HepG2 (cell line): ENCODE measurements around the gene TRIM44. TPM values are rescaled to one million over a fixed set of nuclear protein-coding genes. Genes with fewer than 3 reads are reported as not detected.

Source experiments
- ATAC-seq: fragments of 200-7000 bp; cut with Tn5 transposase; 3 replicates; pipeline ENCODE4 v1.9.1; 2020; ENCODE audit warnings: mild to moderate bottlenecking, moderate library complexity
- BruUV-seq: library from RNA; stranded (reverse); fragments of 400-500 nt; replicated peaks from 2 replicates; lab custom pipeline; 2021; lab: Mats Ljungman, UMichigan
- CTCF ChIA-PET: fragments of 300-600 bp; formaldehyde crosslinking; extraction: SDS; loops from one replicate; lab custom pipeline; 2021; ENCODE audit warnings: low total read pairs, inconsistent platforms, low intra/inter-chr PET ratio; lab: Yijun Ruan, JAX
- POLR2A ChIA-PET: fragments of 350-600 bp; sonication (Branson Sonifier 250); formaldehyde crosslinking; loops from one replicate; lab custom pipeline; 2020; ENCODE audit warnings: antibody characterized with exemption, inconsistent platforms; lab: Yijun Ruan, JAX
- DNase-seq: peaks from one replicate; pipeline ENCODE4 v3.0.0-alpha.2; 2015; ENCODE audit warnings: low spot score
- FAIRE-seq: peaks from 3 replicates; lab custom pipeline; 2011; peaks lifted over from hg19 to GRCh38; lab: Jason Lieb, UNC
- H2AFZ ChIP-seq: one replicate; pipeline ENCODE4 v1.6.1; 2011; ENCODE audit warnings: low read length, inconsistent platforms
- H3K27ac ChIP-seq: fragments of 300-600 bp; 3 replicates; pipeline ENCODE4 v1.8.0; 2011; ENCODE audit warnings: mixed run types, mild to moderate bottlenecking, mixed read lengths, low read length, inconsistent platforms; ENCODE audit not compliant: insufficient read depth; ENCODE audit errors: extremely low read length
- H3K27me3 ChIP-seq, 2 experiments: fragments of 200-600 bp in 1 of 2; 2 replicates in 1 of 2; 3 replicates in 1 of 2; pipeline versions ENCODE4 v1.6.0 to v1.8.0; 2011; ENCODE audit warnings: low read length in 2 of 2, mild to moderate bottlenecking in 2 of 2, moderate library complexity in 2 of 2, inconsistent platforms in 1 of 2; ENCODE audit not compliant: insufficient read depth in 2 of 2, control insufficient read depth in 1 of 2
- H3K36me3 ChIP-seq, 2 experiments: fragments of 200-600 bp in 1 of 2; replicated peaks in 1 of 2; 2 replicates in 1 of 2; 3 replicates in 1 of 2; pipeline versions ENCODE4 v1.5.1 to v1.8.0; 2011; ENCODE audit warnings: low read length in 2 of 2, inconsistent platforms in 1 of 2; ENCODE audit not compliant: insufficient read depth in 2 of 2, control insufficient read depth in 1 of 2
- H3K4me1 ChIP-seq: 2 replicates; pipeline ENCODE4 v1.5.1; 2012; ENCODE audit warnings: low read length, inconsistent platforms; ENCODE audit not compliant: insufficient read depth
- H3K4me2 ChIP-seq: 2 replicates; pipeline ENCODE4 v1.6.0; 2011; ENCODE audit warnings: low read depth, low read length, inconsistent platforms
- H3K4me3 ChIP-seq, 3 experiments: fragments of 200-600 bp in 1 of 3; sonication (generic), shearing (Covaris generic) in 1 of 3; replicated peaks in 1 of 3; 2 replicates each; pipeline ENCODE4 v1.5.1; 2011 to 2016; ENCODE audit warnings: low read length in 3 of 3, inconsistent platforms in 2 of 3, low read depth in 2 of 3, mild to moderate bottlenecking in 2 of 3, control low read depth in 1 of 3, mixed read lengths in 1 of 3; ENCODE audit not compliant: insufficient read depth in 1 of 3
- H3K79me2 ChIP-seq: one replicate; pipeline ENCODE4 v1.6.1; 2011; ENCODE audit warnings: low read length, inconsistent platforms; ENCODE audit not compliant: insufficient read depth
- H3K9ac ChIP-seq: 2 replicates; pipeline ENCODE4 v1.6.0; 2011; ENCODE audit warnings: mild to moderate bottlenecking, low read depth, low read length, inconsistent platforms; ENCODE audit not compliant: insufficient read depth
- H3K9me3 ChIP-seq: 2 replicates; pipeline ENCODE4 v1.5.1; 2012; ENCODE audit warnings: mild to moderate bottlenecking, low read length
- H4K20me1 ChIP-seq: 2 replicates; pipeline ENCODE4 v1.6.0; 2011; ENCODE audit warnings: inconsistent platforms, mild to moderate bottlenecking, low read length, moderate library complexity; ENCODE audit not compliant: insufficient read depth
- CHD2 ChIP-seq: IDR thresholded peaks from 2 replicates; pipeline ENCODE4 v1.6.1; 2011; ENCODE audit warnings: low read depth, low read length, improper control_type of control experiment
- GATAD1 ChIP-seq: IDR thresholded peaks from 2 replicates; pipeline ENCODE4 v1.6.1; 2016; ENCODE audit warnings: missing genetic modification reagents, missing compliant biosample characterization
- ONECUT2 ChIP-seq: sonication (generic); formaldehyde crosslinking; IDR thresholded peaks from 2 replicates; pipeline ENCODE4 v1.4.0; 2020; ENCODE audit warnings: missing genetic modification reagents
- PCBP2 ChIP-seq: fragments of 200-400 bp; formaldehyde crosslinking; optimal IDR thresholded peaks from 2 replicates; pipeline ENCODE3; 2018; ENCODE audit warnings: low read length, low read depth; ENCODE audit not compliant: poor library complexity, severe bottlenecking
- SYNCRIP ChIP-seq: fragments of 200-400 bp; formaldehyde crosslinking; IDR thresholded peaks from 2 replicates; pipeline ENCODE4 v1.6.1; 2018; ENCODE audit warnings: mild to moderate bottlenecking, low read depth, low read length; ENCODE audit not compliant: insufficient read depth
- ZNF317 ChIP-seq: sonication (generic); formaldehyde crosslinking; IDR thresholded peaks from 2 replicates; pipeline ENCODE4 v1.5.0; 2020; ENCODE audit warnings: mild to moderate bottlenecking, missing genetic modification reagents
- ZNF432 ChIP-seq: sonication (generic); formaldehyde crosslinking; IDR thresholded peaks from 2 replicates; pipeline ENCODE4 v1.5.0; 2020; ENCODE audit warnings: missing genetic modification reagents, mild to moderate bottlenecking, borderline replicate concordance
- ZNF468 ChIP-seq: sonication (generic); formaldehyde crosslinking; IDR thresholded peaks from 2 replicates; pipeline ENCODE4 v1.8.0; 2022; ENCODE audit warnings: mild to moderate bottlenecking, moderate library complexity, missing genetic modification reagents
- ZNF556 ChIP-seq: sonication (generic); formaldehyde crosslinking; IDR thresholded peaks from 2 replicates; pipeline ENCODE4 v1.4.0; 2020; ENCODE audit warnings: mild to moderate bottlenecking, missing genetic modification reagents, borderline replicate concordance
- ZNF615 ChIP-seq: sonication (generic); formaldehyde crosslinking; IDR thresholded peaks from 2 replicates; pipeline ENCODE4 v1.5.0; 2020; ENCODE audit warnings: mild to moderate bottlenecking, missing genetic modification reagents, borderline replicate concordance
- ZNF678 ChIP-seq: sonication (generic); formaldehyde crosslinking; IDR thresholded peaks from 2 replicates; pipeline ENCODE4 v1.4.0; 2020; ENCODE audit warnings: mild to moderate bottlenecking, missing genetic modification reagents
- ZNF780A ChIP-seq: sonication (generic); formaldehyde crosslinking; IDR thresholded peaks from 2 replicates; pipeline ENCODE4 v1.8.0; 2022; ENCODE audit warnings: mild to moderate bottlenecking, missing genetic modification reagents, moderate library complexity
- ZNF891 ChIP-seq: sonication (generic); formaldehyde crosslinking; IDR thresholded peaks from 2 replicates; pipeline ENCODE4 v1.5.0; 2020; ENCODE audit warnings: mild to moderate bottlenecking, missing genetic modification reagents
- WGBS: methylation state at CpG from one replicate; pipeline ENCODE4 v1.1.6; 2017; ENCODE audit warnings: low lambda C conversion rate; 5-methylcytosine and 5-hydroxymethylcytosine counted together
- in situ Hi-C: cut with HindIII; loops from 2 replicates; pipeline ENCODE4 v1.10.0; 2017; ENCODE audit warnings: low pct_unique_long_range_greater_than_20kb; ENCODE audit not compliant: extremely low pct_ligation_motif_present
- intact Hi-C: fragments of 100-400 bp; cut with micrococcal nuclease; formaldehyde crosslinking; loops from one replicate; pipeline ENCODE4 v1.10.0; 2022; ENCODE audit not compliant: unreplicated experiment
- polyA plus RNA-seq, 8 experiments: library from polyadenylated mRNA; depleted of rRNA in 3 of 8; stranded (reverse) in 7 of 8; unstranded in 1 of 8; fragments of >200 nt; fragmentation: Illumina TruSeq in 4 of 8; extraction: Trizol in 4 of 8; gene quantifications; 2 replicates each; pipeline versions ENCODE4 v1.2.1 to v1.2.3, GENCODE V29; 2011 to 2016; ENCODE audit warnings: low read depth in 4 of 8, missing spikeins in 1 of 8, mixed read lengths in 1 of 8; ENCODE audit not compliant: insufficient read depth in 1 of 8
- total RNA-seq, 5 experiments: library from RNA; depleted of rRNA; stranded (reverse); fragments of >200 nt; fragmentation: Illumina TruSeq; extraction: Trizol; gene quantifications; 2 replicates each; pipeline ENCODE4 v1.2.3, GENCODE V29; 2016; ENCODE audit warnings: low read depth in 1 of 5
- TF ChIP-seq, protein P1 (sequence below): sonication (generic); formaldehyde crosslinking; IDR thresholded peaks from 2 replicates; pipeline ENCODE4 v1.5.0; 2020; ENCODE audit warnings: mild to moderate bottlenecking, missing genetic modification reagents
- TF ChIP-seq, protein P2 (sequence below): sonication (generic); formaldehyde crosslinking; IDR thresholded peaks from 2 replicates; pipeline ENCODE4 v1.5.0; 2020; ENCODE audit warnings: mild to moderate bottlenecking, missing genetic modification reagents, borderline replicate concordance
- TF ChIP-seq, protein P3 (sequence below): sonication (generic); formaldehyde crosslinking; IDR thresholded peaks from 2 replicates; pipeline ENCODE4 v1.5.0; 2020; ENCODE audit warnings: mild to moderate bottlenecking, missing genetic modification reagents

Gene TRIM44
- total and polyA plus RNA-seq, 2 of the 13 experiments (the other 11 are each of a cell fraction or from before 2014, with no cell fraction given), result 22.7 to 50.3 TPM

DNA sequence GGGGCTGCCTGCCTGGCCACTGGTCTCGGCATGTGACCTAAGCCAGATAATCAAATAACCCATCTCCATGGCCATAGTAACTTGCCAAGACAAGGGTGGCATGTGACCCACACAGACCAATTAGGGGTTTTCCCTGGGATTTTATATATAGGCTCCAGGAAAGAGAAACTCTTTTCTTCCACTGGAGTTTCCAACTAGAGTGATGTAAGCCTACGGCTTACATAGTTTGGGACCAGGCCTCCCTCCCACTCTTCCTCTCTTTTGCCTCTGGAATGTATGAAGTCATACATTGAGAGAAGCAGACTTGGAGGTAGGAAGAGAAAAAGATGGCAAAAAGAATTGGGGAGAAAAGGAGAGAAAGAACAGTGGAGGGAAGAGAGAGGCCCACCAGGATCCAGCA, 196.7 kb downstream of the TRIM44 start:
- H3K9me3 ChIP-seq, result no peaks in the 10 kb centered on the region
- H3K4me2 ChIP-seq, result no peak overlapping the region
- H3K4me3 ChIP-seq, result no peak overlapping the region
- WGBS, result 70% methylated on average over 2 of the region's 2 CpGs
- ChIA-PET CTCF (no interaction called here), POLR2A (no interaction called here)
- H3K79me2 ChIP-seq, result no peaks in the 10 kb centered on the region
- no peaks in the 10 kb centered on the region for H4K20me1 ChIP-seq
- H3K36me3 ChIP-seq, result no peaks in the 10 kb centered on the region
- no peak for ATAC-seq
- H2AFZ ChIP-seq, result no peak overlapping the region
- no TSS peak for BruUV-seq
- no peak overlapping the region for H3K9ac ChIP-seq
- H3K27ac ChIP-seq, result no peak overlapping the region
- in situ Hi-C loops, result no loop called here
- FAIRE-seq, result no peak
- H3K27me3 ChIP-seq, result peaks cover 0 to 6% of the 10 kb centered on the region in 2 experiments; a peak in 1 of 5 replicates
- no peak for DNase-seq
- H3K4me1 ChIP-seq, result no peaks in the 10 kb centered on the region
- intact Hi-C loops, result no loop called here
- TF ChIP-seq CHD2 (no peak), ZNF468 (no peak), ZNF780A (CRISPR knock-in tag) (no peak), ZNF317 (CRISPR knock-in tag) (no peak), SYNCRIP (no peak), ZNF678 (no peak), ZNF615 (CRISPR knock-in tag) (no peak), PCBP2 (no peak), ZNF891 (no peak), ZNF432 (CRISPR knock-in tag) (no peak), ZNF556 (CRISPR knock-in tag) (no peak), GATAD1 (no peak), ONECUT2 (no peak)
- TF ChIP-seq, protein P1, sequence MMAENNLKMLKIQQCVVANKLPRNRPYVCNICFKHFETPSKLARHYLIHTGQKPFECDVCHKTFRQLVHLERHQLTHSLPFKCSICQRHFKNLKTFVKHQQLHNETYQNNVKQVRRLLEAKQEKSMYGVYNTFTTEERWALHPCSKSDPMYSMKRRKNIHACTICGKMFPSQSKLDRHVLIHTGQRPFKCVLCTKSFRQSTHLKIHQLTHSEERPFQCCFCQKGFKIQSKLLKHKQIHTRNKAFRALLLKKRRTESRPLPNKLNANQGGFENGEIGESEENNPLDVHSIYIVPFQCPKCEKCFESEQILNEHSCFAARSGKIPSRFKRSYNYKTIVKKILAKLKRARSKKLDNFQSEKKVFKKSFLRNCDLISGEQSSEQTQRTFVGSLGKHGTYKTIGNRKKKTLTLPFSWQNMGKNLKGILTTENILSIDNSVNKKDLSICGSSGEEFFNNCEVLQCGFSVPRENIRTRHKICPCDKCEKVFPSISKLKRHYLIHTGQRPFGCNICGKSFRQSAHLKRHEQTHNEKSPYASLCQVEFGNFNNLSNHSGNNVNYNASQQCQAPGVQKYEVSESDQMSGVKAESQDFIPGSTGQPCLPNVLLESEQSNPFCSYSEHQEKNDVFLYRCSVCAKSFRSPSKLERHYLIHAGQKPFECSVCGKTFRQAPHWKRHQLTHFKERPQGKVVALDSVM (CRISPR knock-in tag), result no peak
- TF ChIP-seq, protein P2, sequence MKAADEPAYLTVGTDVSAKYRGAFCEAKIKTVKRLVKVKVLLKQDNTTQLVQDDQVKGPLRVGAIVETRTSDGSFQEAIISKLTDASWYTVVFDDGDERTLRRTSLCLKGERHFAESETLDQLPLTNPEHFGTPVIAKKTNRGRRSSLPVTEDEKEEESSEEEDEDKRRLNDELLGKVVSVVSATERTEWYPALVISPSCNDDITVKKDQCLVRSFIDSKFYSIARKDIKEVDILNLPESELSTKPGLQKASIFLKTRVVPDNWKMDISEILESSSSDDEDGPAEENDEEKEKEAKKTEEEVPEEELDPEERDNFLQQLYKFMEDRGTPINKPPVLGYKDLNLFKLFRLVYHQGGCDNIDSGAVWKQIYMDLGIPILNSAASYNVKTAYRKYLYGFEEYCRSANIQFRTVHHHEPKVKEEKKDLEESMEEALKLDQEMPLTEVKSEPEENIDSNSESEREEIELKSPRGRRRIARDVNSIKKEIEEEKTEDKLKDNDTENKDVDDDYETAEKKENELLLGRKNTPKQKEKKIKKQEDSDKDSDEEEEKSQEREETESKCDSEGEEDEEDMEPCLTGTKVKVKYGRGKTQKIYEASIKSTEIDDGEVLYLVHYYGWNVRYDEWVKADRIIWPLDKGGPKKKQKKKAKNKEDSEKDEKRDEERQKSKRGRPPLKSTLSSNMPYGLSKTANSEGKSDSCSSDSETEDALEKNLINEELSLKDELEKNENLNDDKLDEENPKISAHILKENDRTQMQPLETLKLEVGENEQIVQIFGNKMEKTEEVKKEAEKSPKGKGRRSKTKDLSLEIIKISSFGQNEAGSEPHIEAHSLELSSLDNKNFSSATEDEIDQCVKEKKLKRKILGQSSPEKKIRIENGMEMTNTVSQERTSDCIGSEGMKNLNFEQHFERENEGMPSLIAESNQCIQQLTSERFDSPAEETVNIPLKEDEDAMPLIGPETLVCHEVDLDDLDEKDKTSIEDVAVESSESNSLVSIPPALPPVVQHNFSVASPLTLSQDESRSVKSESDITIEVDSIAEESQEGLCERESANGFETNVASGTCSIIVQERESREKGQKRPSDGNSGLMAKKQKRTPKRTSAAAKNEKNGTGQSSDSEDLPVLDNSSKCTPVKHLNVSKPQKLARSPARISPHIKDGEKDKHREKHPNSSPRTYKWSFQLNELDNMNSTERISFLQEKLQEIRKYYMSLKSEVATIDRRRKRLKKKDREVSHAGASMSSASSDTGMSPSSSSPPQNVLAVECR (CRISPR knock-in tag), result no peak
- TF ChIP-seq, protein P3, sequence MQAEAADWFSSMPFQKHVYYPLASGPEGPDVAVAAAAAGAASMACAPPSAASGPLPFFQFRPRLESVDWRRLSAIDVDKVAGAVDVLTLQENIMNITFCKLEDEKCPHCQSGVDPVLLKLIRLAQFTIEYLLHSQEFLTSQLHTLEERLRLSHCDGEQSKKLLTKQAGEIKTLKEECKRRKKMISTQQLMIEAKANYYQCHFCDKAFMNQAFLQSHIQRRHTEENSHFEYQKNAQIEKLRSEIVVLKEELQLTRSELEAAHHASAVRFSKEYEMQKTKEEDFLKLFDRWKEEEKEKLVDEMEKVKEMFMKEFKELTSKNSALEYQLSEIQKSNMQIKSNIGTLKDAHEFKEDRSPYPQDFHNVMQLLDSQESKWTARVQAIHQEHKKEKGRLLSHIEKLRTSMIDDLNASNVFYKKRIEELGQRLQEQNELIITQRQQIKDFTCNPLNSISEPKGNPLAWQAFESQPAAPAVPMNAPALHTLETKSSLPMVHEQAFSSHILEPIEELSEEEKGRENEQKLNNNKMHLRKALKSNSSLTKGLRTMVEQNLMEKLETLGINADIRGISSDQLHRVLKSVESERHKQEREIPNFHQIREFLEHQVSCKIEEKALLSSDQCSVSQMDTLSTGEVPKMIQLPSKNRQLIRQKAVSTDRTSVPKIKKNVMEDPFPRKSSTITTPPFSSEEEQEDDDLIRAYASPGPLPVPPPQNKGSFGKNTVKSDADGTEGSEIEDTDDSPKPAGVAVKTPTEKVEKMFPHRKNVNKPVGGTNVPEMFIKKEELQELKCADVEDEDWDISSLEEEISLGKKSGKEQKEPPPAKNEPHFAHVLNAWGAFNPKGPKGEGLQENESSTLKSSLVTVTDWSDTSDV (CRISPR knock-in tag), result no peak
